Activated CD8-positive, alpha-beta memory T cell treated with anti-CD3 and anti-CD28 coated beads, Interleukin-2, amount 50 U/mL, for 4 hours (primary cell): Measurements from ENCODE around the gene TRIM10.
A peak's percentile ranks its signal among the peaks of the same experiment; 100 is the strongest.
"Not testable (repeated sequence)": the region's sequence is repeated elsewhere in the genome, so short reads cannot be mapped to it uniquely, and the experiment has no call there.

Source experiments
- DNase-seq: peaks from one replicate; pipeline ENCODE4 v3.0.0-alpha.2; 2020

The TRIM10 gene

DNA sequence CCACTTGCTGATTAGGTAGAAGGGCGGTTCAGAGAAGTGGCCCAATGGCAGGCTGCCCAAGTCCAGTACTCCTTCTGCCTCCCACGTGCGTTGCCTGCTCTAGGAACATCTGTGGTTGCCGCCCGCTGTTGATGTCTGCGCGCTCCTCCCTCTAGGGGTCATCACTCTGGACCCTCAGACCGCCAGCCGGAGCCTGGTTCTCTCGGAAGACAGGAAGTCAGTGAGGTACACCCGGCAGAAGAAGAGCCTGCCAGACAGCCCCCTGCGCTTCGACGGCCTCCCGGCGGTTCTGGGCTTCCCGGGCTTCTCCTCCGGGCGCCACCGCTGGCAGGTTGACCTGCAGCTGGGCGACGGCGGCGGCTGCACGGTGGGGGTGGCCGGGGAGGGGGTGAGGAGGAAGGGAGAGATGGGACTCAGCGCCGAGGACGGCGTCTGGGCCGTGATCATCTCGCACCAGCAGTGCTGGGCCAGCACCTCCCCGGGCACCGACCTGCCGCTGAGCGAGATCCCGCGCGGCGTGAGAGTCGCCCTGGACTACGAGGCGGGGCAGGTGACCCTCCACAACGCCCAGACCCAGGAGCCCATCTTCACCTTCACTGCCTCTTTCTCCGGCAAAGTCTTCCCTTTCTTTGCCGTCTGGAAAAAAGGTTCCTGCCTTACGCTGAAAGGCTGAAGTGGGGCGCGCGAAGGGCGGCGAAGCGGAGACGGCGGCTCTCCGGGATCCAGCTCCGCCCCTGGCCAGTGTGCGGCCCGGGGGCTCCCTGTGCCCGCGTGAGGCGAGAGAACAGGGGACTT, 10.9 kb upstream of the TRIM10 start:
- no peak for DNase-seq

DNA sequence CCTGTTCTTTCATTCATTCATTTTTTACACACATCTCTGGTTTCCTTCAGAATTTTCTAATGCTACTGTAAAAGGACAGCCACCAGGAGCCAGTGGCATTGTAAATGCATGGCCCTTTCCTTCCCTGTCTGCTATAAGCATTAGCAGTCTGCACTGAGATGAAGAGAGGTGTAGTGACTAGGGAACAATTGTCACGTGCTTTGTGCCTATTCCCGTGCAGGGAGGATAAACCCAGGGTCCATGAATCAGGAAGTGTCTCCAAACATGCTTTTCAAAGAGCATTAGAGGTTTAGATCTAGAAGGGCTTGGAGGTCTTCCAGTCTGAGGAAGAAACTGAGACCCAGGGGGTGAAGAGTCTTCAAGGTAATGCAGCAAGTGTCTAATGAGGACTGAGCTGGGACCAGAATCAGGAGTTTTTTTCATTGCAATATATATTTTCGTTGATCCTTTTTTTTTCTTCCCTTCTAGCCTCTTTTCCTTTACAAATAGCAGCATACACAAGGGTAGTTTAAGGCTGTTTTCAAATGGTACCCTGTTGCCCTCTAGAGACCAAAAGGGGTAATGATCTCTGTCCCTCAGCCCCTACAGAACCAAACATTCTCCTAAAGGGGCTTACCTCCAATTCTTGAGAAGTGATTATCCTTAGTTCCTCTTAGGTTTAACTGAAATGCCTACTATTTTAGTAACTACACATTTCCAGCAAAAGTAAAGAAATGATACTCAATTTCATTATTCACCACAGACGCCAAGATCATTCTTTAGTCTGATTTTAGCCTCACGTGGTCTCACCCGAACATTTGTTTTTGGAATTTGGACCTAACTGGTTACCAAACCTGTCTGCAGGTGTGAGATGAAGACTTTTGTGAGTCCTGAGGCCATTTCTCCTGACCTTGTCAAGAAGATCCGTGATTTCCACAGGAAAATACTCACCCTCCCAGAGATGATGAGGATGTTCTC, 8.9 kb upstream of the TRIM10 start:
- DNase-seq: no peak

DNA sequence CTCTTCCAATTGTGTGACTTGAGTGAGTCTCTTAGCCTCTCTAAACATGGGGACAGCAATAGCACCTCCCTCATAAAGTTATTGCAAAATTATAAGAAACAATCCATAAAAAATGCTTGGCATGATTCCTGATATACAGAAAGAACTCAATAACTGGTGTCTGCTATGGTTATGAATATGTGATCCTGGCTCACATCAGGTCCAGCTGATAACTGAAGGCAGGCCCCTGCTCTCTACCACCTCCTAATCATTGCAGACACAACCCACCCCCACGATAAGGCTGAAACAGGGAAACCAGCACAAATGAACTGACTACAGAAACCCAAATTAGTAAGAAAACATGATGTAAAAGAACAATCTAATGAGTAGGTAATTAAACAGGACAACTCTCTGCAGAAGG, 7.7 kb upstream of the TRIM10 start:
- no peak for DNase-seq

DNA sequence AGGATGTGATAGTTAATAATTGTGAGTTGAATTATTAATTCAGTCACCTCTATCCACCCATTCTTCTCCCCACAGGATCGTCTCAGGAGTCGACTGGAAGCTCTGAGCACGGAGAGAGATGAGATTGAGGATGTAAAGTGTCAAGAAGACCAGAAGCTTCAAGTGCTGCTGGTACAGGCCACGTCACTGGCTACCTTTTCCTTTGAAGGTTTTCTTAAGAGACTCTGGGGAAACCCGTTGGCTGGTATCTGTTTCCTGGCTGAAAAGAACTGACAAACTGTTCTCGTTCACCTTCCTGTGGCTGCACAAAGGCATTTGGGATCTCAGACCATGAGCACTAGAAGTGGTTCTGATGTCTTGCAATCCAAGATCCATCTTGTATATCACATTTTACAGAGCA, 6.1 kb upstream of the TRIM10 start:
- no peak for DNase-seq

DNA sequence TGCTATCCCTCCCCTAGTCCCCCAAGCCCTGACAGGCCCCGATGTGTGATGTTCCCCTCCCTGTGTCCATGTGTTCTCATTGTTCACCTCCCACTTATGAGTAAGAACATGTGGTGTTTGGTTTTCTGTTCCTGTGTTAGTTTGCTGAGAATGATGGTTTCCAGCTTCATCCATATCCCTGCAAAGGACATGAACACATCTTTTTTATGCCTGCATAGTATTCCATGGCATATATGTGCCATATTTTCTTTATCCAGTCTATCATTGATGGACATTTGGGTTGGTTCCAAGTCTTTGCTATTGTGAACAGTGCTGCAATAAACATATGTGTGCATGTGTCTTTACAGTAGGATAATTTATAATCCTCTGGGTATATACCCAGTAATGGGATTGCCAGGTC, 4.2 kb upstream of the TRIM10 start:
- DNase-seq: not testable (repeated sequence)

DNA sequence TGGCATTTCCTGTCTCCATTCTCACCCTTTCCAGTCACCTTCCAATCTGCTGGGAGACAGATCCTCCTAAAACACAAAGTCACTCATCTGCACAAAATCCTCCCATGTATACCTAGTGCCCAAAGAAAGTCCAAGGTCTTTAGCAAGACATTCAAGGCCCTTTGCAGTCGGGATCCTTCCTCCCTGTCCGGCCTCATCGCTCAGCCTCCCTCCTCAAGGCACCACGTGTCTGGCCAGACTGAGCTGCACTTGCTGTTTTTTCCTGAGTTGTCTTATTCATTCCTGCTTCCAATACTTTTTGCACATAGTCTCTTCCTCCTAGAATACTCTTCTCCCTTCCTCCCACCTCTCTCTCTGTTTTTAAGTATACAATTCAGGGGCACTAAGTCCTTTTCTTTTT, 3.7 kb upstream of the TRIM10 start:
- DNase-seq: no peak

DNA sequence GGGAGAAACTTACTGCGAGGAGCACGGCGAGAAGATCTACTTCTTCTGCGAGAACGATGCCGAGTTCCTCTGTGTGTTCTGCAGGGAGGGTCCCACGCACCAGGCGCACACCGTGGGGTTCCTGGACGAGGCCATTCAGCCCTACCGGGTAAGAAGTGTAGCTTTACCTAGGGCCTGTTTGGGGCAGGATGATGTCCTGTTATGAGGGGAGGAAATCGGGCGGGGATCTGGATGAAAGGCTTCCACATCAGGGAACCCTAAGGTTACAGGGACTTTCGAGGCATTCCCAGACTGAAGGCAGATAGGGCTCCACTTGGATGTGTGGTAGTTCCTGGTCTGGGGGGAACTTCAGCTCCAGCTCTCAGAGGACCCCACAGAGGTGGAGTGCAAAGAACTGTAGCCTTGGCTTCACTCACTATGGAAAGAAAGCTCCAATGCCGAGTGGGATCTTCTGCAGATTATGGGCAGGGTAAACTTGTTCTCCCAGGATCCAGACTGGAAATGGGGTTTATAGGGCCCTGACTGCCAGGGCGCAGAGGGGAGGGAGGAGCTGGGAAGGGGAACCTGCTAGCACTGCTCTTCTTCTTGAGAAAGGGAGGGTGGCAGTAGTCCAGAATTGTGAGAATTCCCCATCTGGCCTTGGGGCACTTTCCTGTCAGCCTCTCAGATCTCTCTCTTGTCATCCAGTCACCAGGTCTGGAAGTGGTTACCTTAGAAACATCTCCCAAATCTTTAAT, 3.1 kb upstream of the TRIM10 start:
- DNase-seq: no peak

DNA sequence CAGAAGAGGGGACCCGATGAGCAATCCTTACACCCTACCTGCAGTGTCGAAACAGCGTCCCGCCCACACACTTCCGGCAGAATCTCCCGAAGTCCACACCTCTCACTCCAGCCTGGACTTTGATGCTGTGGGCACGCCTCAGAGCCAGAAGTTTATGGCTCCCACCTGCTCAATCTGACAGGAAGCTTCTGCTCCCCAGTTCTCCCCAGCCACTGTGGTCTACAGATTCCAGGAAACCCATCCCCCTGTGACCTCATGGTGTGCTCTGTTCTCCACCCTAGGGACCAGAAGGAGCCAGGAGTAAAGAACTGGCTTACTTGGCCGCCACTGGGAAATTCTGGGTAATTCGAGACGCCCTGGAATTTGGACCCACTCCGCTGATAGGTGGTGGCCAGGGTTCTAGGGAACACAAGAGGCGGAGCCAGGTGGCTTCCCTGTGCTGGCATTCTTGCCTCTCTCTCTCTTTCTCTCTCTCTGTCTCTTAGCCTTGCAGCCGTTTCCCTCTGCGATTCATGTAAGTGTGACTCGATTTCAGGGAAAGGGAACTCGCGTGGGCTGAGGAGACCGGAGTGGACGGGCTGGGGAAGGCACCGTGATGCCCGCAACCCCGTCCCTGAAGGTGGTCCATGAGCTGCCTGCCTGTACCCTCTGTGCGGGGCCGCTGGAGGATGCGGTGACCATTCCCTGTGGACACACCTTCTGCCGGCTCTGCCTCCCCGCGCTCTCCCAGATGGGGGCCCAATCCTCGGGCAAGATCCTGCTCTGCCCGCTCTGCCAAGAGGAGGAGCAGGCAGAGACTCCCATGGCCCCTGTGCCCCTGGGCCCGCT, 2.3 kb upstream of the TRIM10 start, which contains the start of gene TRIM15:
Gene TRIM15, plus strand, starts transcription at position 457 of the 828 bp plus-strand sequence. Its CDS starts 139 bp downstream, at position 596.
- DNase-seq: peak; percentile 25

DNA sequence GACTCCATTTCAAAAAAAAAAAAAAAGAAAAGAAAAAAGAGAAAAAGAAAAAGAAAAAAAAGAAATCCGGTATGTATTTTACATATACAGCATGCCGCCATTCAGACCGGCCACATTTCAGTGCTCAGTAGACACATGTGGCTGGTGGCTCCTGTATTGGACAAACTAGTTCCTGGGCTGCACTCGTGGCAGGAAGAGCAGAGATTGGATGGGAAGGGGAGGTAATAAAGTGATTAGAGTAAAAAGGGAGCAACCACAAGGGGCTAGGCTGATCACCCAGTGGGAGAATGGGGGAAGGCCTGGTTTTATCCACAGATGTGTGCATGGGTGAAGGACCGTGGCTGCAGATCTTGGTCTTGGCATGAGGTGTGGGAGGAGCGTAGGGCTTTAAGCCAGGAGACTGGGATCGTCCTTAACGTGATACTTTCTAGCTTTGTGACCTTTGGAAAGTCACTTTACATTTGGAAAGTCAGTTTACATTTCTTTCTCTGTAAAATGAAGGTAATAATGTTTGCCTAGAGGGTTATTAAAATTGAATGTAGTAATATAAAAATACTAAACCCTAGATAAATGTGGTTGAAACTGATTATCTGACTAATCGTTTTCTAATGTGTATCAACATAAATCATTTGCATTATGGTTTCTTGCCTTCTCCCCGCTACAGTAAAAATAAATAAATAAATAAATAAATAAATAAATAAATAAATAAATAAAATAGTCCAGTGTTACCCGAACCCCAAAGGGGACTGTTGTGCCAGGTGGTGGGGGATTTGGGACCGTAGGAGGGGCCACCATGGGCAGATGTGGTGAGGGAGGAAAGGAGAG, 1.5 kb upstream of the TRIM10 start:
- DNase-seq: no peak

DNA sequence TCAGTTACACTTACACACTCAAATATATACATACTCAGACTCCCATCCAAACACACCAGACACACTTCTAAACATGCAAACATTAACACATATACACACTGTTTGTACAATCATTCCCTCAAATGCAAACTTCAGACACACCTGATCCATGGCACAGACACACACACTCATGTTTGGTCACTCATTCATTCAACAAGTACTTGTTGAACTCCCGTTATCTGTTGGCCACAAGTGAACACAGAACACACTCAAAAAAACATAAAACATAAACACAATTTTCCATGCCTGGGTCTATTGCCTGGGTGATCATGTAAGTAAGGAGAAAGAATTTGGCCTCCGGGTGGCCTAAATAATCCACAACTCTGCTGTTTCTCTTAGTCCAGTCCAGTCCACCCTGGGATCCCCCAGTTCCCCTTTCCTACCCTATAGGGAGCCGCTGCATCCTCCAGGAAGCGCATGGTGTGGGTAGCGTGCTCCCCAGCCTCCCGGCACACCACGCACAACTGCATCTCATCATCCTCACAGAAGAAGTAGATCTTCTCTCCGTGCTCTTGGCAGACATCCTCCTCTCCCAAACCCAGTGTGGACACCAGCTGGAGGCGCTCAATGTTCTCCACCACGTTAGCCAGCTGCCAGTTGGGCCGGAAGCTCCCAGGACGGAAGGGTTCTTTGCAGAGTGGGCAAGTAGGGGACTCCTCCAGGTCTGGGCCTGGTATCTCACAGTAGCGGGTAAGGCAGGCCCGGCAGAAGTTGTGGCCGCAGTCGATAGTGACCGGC, 815 bp downstream of the TRIM10 start:
- no peak for DNase-seq

DNA sequence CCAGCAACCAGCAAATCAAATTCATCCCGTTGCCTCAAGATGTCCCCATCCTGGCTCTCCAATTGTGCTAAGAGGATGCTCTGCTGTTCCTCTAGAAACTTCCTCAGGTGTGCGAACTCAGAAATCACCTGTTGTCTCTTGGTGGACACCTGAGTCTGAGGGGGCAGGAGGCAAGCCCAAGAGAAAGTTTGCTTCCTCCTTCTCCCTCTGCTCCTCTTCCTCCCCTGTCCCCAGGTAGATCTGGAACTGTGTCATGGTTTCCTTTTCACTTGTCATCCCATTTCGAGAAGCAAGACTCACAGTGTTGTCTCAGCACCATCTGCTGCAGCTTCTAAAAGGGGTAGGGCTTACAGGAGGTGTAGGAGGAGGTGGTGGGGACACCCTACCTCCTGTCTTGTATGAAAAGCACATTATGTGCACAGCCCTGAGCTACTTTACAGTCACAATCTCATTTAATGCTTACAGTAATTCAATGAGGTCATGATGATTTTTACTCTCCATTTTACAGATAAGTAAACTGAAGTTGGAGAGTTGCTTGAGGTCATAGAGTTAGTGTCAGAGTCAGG, 2.5 kb downstream of the TRIM10 start:
- no peak for DNase-seq

DNA sequence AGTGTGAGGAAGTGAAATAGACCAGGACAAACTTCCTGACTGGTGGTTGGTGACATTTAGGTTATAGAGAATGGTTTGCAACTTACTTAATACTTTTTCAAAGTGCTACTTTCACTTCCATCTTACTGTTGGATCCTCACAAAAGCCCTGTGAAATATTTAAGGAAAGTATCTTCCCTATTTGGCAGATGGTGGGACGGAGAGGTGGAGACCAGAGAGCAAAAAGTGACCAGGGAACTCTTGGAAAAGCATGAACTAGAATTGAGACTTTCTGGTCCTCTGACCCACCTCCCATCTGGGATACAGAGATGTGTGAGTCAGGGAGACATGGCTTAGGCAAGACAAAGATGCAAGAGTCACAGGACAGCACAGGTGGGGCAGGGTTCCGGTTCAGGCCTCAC, 3.0 kb downstream of the TRIM10 start:
- no peak for DNase-seq

DNA sequence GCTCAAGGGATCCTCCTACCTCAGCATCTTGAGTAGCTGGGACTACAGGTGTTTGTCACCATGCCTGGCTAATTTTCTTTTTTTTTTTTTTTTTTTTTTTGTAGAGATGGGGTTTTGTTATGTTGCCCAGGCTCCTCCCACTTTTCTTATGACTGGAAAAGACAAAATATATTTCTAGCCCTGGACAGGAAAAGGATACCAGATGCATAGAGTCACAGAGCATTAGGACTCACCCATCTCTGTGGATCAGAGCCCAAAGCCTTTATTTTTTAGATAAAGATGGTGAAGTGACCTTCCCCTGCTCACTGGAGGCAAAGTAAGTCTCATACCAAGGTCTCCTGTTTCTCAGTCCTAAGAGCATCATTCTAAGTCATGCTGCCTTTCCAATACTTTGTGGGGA, 3.4 kb downstream of the TRIM10 start:
- no peak for DNase-seq

DNA sequence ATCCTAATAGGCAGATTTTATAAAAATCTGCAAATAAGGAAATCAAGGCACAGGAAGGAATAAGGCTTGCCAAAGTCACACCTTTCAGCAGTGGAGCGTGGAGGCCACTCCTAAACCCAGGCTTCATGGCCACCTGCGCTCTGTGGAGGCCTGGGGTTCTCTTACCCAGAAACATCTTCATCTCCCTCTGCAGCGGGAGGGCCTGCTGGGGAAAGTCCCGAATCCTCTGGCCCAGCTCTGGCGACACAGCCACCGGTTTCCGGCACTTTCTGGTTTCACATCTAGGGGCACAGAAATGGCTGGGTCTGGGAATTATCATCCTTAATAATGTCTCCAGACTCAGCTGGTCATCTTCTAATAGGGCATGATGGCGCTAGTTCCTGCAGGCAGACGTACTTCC, 4.2 kb downstream of the TRIM10 start:
- no peak for DNase-seq

DNA sequence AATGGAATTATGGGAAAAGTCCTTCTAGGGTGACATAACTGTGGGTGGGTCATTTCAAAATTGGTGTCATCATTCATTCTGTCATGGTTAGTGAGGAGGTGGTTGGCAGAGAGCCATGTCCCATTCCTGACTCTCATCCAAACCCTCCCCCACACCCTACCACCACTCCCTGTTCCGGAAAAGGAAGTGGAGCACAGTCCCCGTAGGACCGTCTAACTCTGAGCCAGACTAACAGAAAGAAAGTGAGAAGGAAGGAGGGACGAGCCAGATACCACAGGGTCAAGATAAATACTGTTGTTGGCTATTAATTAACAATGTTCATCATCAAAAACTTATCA, 4.8 kb downstream of the TRIM10 start:
- no peak for DNase-seq

DNA sequence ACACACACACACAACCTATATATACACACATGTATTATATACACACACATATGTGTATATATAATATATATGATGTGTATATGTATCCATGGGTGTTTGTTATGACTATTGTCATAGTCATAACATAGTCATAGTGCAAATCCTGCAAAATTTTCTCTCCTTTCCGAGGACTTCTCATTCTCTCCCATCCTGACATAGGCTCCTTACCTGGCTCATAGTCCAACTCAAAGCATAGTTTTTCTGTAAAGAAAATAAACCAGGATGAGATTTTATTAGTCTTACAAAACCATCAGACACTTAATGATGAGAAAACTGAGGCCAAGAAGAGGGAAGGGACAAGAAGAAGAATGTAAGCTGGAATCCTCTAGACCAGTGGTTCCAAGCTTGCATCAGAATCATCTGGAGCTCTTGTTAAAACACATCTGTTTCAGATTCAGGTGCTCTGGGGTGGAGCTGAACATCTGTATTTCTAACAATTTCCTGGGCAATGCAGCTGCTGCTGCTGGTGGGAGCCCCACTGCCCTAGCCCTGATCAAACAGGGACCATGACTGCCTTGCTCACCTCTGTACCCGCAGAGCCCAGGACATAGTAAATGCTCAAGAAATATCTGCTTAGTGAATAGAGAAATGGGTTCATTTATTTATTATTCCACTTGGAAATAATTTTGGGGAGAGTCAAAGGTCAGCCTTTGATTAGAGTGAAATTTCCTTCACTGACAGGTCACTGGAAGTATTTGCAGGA, 5.3 kb downstream of the TRIM10 start:
- DNase-seq: no peak

DNA sequence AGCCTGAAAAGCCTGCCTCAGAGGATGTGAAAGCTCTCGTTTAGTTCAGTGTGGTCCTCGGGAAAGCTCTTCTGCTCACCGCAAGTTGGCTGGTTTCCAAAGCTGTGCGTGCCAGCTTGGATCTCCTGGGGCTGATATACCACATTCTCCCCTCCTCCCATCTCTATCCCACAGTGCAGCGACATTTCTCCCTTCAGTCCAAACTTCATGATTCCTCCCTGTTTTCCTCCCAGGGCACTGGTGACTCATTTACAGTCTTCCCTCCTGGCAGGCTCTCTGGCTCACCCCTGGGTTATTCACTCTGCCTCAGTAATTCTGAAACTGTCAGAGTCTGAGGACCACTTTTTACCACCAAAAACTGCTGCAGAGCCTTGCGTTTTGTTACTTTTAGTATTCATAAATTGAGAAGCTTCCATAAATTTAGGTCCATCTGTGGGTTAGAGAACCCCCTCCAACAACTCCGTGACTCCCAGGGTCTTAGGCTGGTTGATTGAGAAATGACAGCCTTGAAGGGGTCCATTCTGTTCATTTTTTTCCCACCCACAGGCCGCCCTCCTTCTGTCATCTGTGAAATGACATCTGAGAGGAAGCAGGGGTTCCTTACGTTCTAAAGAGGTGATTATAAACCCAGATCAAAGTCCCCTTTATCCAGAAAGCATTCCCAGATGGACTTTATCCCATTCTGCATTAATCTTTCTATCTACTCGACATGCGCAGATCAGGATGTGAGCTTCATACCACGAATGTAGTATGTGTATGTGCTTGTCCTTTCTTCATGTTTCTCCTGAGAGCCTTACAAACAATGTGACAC, 6.1 kb downstream of the TRIM10 start:
- DNase-seq: no peak

DNA sequence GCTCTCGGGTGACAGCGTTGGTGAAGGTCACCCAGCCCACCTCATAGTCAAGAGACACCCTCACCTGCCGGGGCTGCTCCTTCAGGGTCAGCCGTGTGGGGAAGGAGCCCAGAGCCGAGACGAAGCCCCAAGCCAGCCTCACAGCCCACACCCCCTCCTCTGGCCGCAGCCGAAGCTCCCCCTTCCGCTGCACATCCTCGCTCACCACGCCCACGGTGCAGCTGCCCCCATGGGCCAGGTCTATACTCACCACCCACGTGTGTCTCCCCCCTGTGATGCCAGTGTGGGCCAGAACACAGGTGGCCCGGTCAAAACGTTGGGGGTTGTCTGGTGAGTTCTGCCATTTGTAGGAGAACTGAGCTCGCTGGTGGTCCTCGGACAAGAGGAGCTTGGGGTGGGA, 7.0 kb downstream of the TRIM10 start:
- no peak for DNase-seq
